ENCODE results near the gene GADD45B.

Gene GADD45B

DNA sequence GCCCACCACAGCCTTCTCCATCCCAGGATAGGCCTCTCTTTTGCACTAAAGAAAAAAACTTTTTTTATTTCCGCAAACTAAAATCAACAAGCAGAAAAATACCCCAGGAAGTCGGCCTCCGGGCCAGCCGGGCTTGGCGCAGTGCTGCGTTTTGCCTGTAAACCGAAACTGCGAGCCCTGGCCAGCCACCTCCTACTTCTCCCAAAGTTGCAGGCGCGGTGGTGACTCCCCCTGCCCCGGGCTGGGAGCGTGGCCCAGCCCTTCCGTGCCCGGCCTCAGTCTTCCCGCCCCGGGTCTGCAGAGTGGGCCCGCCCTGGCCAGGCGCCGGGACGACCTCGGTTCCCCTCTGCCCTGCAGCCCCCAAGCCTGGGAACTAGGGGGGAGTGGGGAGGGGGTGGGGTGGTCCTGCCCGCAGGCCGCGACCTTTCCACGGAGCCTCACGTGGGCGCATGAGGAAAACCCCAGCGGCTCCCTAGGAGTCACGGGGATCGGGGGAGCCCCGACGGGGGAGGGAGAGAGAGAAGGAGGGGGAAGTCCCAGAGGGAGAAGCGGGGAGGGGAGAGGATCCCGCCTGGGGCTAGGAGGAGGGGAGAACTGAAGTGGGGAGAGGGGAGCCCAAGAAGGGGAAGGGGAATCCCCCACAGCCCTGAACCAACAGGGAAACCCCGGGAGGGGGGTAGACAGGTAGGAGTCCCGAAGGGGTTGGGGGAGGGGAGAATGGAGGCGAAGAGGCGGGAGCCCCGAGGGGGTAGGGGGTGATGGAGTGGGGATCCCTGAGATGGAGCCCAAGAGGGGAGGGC lies 3.0 kb downstream of the GADD45B start:
- DNase-seq (ENCODE audit: low read depth), result no peak
- TF ChIP-seq, protein P1, sequence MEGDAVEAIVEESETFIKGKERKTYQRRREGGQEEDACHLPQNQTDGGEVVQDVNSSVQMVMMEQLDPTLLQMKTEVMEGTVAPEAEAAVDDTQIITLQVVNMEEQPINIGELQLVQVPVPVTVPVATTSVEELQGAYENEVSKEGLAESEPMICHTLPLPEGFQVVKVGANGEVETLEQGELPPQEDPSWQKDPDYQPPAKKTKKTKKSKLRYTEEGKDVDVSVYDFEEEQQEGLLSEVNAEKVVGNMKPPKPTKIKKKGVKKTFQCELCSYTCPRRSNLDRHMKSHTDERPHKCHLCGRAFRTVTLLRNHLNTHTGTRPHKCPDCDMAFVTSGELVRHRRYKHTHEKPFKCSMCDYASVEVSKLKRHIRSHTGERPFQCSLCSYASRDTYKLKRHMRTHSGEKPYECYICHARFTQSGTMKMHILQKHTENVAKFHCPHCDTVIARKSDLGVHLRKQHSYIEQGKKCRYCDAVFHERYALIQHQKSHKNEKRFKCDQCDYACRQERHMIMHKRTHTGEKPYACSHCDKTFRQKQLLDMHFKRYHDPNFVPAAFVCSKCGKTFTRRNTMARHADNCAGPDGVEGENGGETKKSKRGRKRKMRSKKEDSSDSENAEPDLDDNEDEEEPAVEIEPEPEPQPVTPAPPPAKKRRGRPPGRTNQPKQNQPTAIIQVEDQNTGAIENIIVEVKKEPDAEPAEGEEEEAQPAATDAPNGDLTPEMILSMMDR (IDR thresholded peaks at IDR 0.05; ENCODE audit: low read depth, low read length, missing control alignments), result no peak
- H3K4me3 ChIP-seq (ENCODE audit: low read depth, low read length), result peak overlapping the region; percentile 90

DNA sequence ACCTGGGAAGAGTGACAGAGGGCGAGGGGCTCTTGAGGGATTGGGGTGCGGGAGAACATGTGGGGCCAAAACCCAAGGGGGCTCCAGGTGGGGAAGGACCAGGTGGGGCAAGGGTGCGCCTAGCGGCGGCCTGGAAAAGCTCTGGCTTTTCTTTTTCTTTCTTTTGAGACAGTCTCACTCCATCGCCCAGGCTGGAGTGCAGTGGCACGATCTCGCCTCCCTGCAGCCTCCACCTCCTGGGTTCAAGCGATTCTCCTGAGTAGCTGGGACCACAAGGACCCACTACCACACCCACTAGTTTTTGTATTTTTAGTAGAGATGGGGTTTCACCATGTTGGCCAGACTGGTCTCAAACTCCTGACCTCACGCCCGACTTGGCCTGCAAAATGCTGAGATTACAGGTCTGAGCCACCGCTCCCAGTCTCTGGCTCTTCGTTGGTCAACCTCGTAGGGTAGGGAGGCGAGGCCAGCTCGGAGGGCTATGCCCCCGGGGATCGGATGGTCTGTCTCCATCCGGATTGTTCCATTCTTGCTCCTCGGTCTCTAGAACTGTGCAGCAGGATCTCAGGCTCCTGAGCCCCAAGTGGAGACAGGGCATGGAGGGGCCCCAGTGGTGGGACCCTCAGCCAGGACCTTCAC lies 3.7 kb downstream of the GADD45B start:
- H3K4me3 ChIP-seq (ENCODE audit: low read depth, low read length), result peak overlapping the region; percentile 90
- TF ChIP-seq, protein P1 (IDR thresholded peaks at IDR 0.05; ENCODE audit: low read depth, low read length, missing control alignments), result peak; percentile 78
- DNase-seq (ENCODE audit: low read depth), result no peak

DNA sequence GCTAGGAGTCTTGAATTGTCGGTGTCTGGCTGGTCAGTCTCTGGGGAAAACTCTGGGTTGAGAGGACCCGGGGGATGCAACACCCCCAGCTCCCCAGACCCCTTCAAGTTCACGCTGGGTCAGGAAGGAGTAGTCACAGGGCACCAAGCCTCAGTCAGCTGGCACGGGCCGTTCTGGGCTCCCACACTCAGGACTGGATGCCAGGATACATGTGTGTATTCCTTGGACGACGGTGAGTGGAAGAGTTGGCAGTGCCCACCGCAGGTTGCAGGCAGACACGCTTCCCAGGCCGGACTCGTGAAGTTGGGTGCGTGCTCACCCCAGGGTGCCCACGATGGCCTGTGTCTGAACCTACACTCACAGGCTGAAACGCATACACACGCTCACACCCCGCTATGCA lies 5.5 kb downstream of the GADD45B start:
- DNase-seq (ENCODE audit: low read depth), result no peak
- TF ChIP-seq, protein P1 (IDR thresholded peaks at IDR 0.05; ENCODE audit: low read depth, low read length, missing control alignments), result no peak
- no peak overlapping the region for H3K4me3 ChIP-seq (ENCODE audit: low read depth, low read length)

DNA sequence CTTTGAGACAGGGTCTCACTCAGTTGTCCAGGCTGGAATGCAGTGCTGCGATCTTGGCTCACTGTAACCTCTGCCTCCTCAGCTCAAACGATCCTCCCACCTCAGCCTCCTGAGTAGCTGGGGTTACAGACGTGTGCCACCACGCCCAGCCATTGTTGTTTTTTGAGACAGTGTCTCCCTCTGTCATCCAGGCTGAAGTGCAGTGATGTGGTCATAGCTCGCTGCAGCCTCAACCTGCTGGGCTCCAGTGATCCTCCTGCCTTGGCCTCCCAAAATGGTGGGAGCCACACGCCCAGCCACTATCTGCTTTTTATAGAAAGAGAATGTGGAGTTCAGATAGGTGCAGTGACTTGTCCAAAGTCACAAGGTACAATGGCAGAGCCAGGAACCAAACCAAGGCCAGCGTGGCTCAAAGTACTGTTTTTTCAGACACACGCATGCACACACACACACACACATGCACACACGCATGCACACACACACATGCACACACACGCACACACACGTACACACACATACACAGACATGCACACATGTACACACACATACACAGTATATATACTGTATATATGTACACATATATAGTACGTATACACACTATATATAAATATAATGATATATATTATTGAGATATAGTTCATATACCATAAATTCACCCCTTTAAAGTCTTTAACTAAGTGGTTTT lies 6.6 kb downstream of the GADD45B start:
- TF ChIP-seq, protein P1 (IDR thresholded peaks at IDR 0.05; ENCODE audit: low read depth, low read length, missing control alignments), result no peak
- no peak overlapping the region for H3K4me3 ChIP-seq (ENCODE audit: low read depth, low read length)
- no peak for DNase-seq (ENCODE audit: low read depth)

DNA sequence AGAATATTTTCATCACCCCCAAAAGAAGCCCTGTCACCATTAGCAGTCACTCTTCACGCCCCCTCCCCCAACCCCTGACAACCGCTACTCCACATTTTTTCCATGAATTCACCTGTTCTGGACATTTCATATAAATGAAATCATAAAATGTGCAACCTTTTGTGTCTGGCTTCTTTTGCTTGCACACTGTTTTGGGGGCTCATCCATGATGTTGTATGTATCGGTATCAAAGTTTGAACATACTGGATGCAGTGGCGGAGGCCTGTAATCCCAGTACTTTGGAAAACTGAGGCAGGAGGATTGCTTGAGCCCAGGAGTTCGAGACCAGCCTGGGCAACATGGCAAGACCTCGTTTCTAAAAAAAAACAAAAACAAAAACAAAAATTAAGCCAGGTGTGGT lies 7.2 kb downstream of the GADD45B start:
- TF ChIP-seq, protein P1 (IDR thresholded peaks at IDR 0.05; ENCODE audit: low read depth, low read length, missing control alignments), result no peak
- DNase-seq (ENCODE audit: low read depth), result no peak
- H3K4me3 ChIP-seq (ENCODE audit: low read depth, low read length), result no peak overlapping the region

DNA sequence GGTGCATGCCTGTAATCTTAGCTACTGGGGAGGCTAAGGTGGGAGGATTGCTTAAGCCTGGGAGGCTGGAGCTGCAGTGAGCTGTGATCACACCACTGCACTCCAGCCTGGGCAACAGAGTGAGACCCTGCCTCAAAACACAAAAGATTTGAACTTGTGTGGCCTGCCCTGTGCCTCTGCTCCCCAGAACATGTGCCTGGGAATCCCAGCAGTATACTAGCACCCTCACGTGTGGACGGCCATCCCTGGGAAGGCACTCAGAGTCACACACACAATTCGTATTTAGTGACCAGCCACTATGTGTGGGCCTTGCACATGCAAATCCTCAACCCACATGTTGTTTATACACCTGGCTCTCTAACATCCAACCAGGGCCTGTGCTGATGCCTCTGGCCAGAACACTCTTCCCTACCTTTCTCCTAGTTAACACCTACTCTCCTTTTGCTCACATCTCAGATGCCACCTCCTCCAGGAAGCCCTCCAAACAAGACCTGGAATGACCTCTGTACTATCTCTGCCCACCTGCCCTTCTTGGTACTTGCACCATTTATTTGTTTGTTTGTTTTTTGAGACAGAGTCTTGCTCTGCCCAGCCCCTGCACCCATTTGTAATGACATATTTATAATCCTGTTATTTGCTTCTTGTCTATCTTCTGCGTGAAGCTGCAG lies 7.7 kb downstream of the GADD45B start:
- no peak for DNase-seq (ENCODE audit: low read depth)
- TF ChIP-seq, protein P1 (IDR thresholded peaks at IDR 0.05; ENCODE audit: low read depth, low read length, missing control alignments), result no peak
- no peak overlapping the region for H3K4me3 ChIP-seq (ENCODE audit: low read depth, low read length)
